ENCODE data around the gene SYDE1. TPM values are rescaled to one million over a fixed set of nuclear protein-coding genes. Genes with fewer than 3 reads are reported as not detected.

Gene SYDE1
- total and polyA plus RNA-seq, 10 of the 15 experiments (the other 5 are each of a cell fraction or from before 2014, with no cell fraction given), result not detected

DNA sequence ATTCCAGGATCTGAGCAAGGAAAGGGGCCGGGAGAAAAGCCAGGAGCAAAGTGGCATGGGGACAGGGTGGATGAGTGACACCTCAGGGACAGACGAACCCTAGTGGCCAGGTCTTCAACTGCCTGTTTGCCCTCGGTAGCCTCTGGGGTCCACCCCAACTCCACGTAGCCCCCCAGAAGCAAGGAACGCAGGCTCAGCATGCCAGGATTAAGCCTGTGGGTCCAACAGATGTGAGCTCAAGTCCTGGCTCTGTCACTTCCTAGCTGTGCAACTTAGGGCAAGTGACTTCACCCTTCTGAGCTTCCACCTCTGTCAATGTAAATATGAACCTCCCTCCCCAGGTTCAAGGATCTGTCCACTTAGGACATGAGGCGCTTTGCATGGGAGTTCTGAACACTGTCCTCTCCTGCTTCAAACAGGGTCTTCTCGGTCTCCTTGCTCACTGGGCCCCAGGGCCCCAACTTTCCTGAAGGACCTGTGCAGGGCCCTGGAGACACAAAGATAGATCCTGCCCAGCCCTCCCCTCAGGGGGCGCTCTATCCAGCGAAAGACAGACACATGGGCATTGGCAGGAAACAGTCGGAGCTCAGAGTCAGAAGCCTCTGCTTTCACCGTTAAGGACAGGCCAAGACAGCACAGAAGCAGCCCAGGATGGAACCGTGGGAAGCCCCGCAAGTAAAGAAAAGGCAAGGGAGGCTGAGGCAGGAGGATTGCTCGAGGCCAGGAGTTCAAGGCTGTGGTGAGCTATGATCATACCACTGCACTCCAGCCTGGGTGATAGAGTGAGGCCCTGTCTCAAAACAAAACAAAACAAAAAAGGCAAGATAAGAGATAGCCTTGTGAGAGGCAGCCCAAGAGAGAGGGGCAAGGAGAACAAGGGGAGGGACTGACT, 13.2 kb downstream of the SYDE1 start:
- H2AFZ ChIP-seq (ENCODE audit: control insufficient read depth, low read depth, low read length), result no peak overlapping the region
- RAD21 ChIA-PET (ENCODE audit: unreplicated experiment), result no interaction called here
- 96% methylated on average over 14 of the region's 14 CpGs for WGBS (ENCODE audit: insufficient coverage, insufficient replicate concordance, low lambda C conversion rate, missing lambda C conversion rate)
- H3K4me3 ChIP-seq, result no peak overlapping the region
- no TSS peak for BruUV-seq (replicated peaks)
- intact Hi-C loops (cut with micrococcal nuclease; ENCODE audit: unreplicated experiment) (no loop called here), in situ Hi-C loops (cut with MboI) (no loop called here)
- FAIRE-seq (no peak), ATAC-seq (no peak), DNase-seq (ENCODE audit: low read depth, low spot score) (no peak)
- no peaks in the 10 kb centered on the region for H3K9me3 ChIP-seq (replicated peaks; ENCODE audit: control insufficient read depth, insufficient read depth, low read length)
- no peak overlapping the region for H3K9ac ChIP-seq (ENCODE audit: control insufficient read depth, insufficient read depth, low read length)
- SMC1A ChIA-PET (ENCODE audit: uncharacterized antibody, unreplicated experiment), result no interaction called here
- no peak overlapping the region for H3K27ac ChIP-seq (ENCODE audit: control insufficient read depth, insufficient read depth)
- CTCF ChIA-PET, result no interaction called here
- TF ChIP-seq, protein P1, sequence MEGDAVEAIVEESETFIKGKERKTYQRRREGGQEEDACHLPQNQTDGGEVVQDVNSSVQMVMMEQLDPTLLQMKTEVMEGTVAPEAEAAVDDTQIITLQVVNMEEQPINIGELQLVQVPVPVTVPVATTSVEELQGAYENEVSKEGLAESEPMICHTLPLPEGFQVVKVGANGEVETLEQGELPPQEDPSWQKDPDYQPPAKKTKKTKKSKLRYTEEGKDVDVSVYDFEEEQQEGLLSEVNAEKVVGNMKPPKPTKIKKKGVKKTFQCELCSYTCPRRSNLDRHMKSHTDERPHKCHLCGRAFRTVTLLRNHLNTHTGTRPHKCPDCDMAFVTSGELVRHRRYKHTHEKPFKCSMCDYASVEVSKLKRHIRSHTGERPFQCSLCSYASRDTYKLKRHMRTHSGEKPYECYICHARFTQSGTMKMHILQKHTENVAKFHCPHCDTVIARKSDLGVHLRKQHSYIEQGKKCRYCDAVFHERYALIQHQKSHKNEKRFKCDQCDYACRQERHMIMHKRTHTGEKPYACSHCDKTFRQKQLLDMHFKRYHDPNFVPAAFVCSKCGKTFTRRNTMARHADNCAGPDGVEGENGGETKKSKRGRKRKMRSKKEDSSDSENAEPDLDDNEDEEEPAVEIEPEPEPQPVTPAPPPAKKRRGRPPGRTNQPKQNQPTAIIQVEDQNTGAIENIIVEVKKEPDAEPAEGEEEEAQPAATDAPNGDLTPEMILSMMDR (IDR thresholded peaks at IDR 0.05 in 2 of 3, conservative IDR thresholded peaks at IDR 0.05 in 1 of 3; ENCODE audit: control insufficient read depth in 2 of 3, extremely low read depth in 1 of 3, insufficient read depth in 1 of 3, low read depth in 3 of 3, low read length in 3 of 3), result 0 out of 6 replicates have a peak, but pooled peaks of 1 of the 3 experiments have one; percentile 2
- no peak for TF ChIP-seq BRCA1 (IDR thresholded peaks at IDR 0.05; ENCODE audit: low read depth, low read length)
- H3K4me1 ChIP-seq (ENCODE audit: control insufficient read depth, insufficient read depth, low read length), result peaks cover 6% of the 10 kb centered on the region
- H3K27me3 ChIP-seq (replicated peaks in 1 of 2; ENCODE audit: control insufficient read depth in 2 of 2, insufficient read depth in 2 of 2, low read length in 1 of 2), result no peaks in the 10 kb centered on the region
- POLR2A ChIA-PET, result no interaction called here
- H4K20me1 ChIP-seq (ENCODE audit: control insufficient read depth, insufficient read depth), result no peaks in the 10 kb centered on the region
- peaks cover 5 to 11% of the 10 kb centered on the region in 2 experiments; a peak in 3 of 4 replicates for H3K36me3 ChIP-seq (ENCODE audit: control insufficient read depth in 2 of 2, insufficient read depth in 2 of 2, low read length in 1 of 2)
- no peak overlapping the region for H3K4me2 ChIP-seq (ENCODE audit: control insufficient read depth, insufficient read depth)
- H3K79me2 ChIP-seq (ENCODE audit: control insufficient read depth, insufficient read depth, low read length), result peaks cover 7% of the 10 kb centered on the region
